ENCODE measurements around the gene DDX60. TPM values are rescaled to one million over a fixed set of nuclear protein-coding genes. Genes with fewer than 3 reads are reported as not detected.

DDX60 gene
- total RNA-seq, 1 experiment from 2014 or later = 2.7 TPM

GRCh38 chr4:168367065-168367464 lies 48.5 kb upstream of the DDX60 start:
- no peaks in the 10 kb centered on the region for H3K4me1 Mint-ChIP-seq
- peaks cover 7% of the 10 kb centered on the region for H3K36me3 Mint-ChIP-seq
- H3K9me3 Mint-ChIP-seq = peaks cover 29% of the 10 kb centered on the region
- TF ChIP-seq FOXP1 (CRISPR knock-in tag; IDR thresholded peaks at IDR 0.05; ENCODE audit: borderline replicate concordance) (no peak), CREB1 (CRISPR knock-in tag; IDR thresholded peaks at IDR 0.05) (no peak), IRF1 (CRISPR knock-in tag; IDR thresholded peaks at IDR 0.05) (no peak), ZNF423 (CRISPR knock-in tag; IDR thresholded peaks at IDR 0.05) (no peak), ZSCAN18 (CRISPR knock-in tag; IDR thresholded peaks at IDR 0.05) (no peak), SOX15 (CRISPR knock-in tag; IDR thresholded peaks at IDR 0.05) (no peak), ZBTB43 (CRISPR knock-in tag; IDR thresholded peaks at IDR 0.05) (no peak), E2F1 (CRISPR knock-in tag; IDR thresholded peaks at IDR 0.05) (no peak), FOXJ3 (CRISPR knock-in tag; IDR thresholded peaks at IDR 0.05; ENCODE audit: borderline replicate concordance) (no peak)
- ChIA-PET POLR2A (no interaction called here), CTCF (no interaction called here)
- H3K27me3 Mint-ChIP-seq (ENCODE audit: low read depth) = no peaks in the 10 kb centered on the region
- ATAC-seq (no peak), DNase-seq (ENCODE audit: low spot score) (no peak)
- no peak overlapping the region for H3K4me3 Mint-ChIP-seq
- no peak overlapping the region for H3K27ac Mint-ChIP-seq

GRCh38 chr4:168362025-168362401 lies 43.5 kb upstream of the DDX60 start:
- Mint-ChIP-seq H3K9me3 (peaks cover 10% of the 10 kb centered on the region; the same call in 1 of the 2 replicates), H3K27me3 (ENCODE audit: low read depth) (no peaks in the 10 kb centered on the region), H3K4me3 (no peak overlapping the region), H3K4me1 (no peaks in the 10 kb centered on the region), H3K36me3 (no peaks in the 10 kb centered on the region), H3K27ac (no peak overlapping the region)
- no peak for DNase-seq (ENCODE audit: low spot score)
- ChIA-PET POLR2A (interaction anchor here (0.9 kb wide), 1 partner anchor 15 kb away, joined by 3 read pairs; no protein-coding TSS in a partner anchor), CTCF (no interaction called here)
- TF ChIP-seq ZNF317 (CRISPR knock-in tag; IDR thresholded peaks at IDR 0.05; ENCODE audit: borderline replicate concordance, low read depth) = no peak
- ATAC-seq = no peak

- no peak for ATAC-seq
- POLR2A ChIA-PET = interaction anchor here (0.9 kb wide), 1 partner anchor 15 kb away, joined by 3 read pairs; no protein-coding TSS in a partner anchor
Observed at GRCh38 chr4:168361365-168362024, 42.9 kb upstream of the DDX60 start.

More at GRCh38 chr4:168361365-168362024, 42.9 kb upstream of the DDX60 start:
- Mint-ChIP-seq H3K4me3 (no peak overlapping the region), H3K27ac (no peak overlapping the region), H3K4me1 (no peaks in the 10 kb centered on the region), H3K36me3 (no peaks in the 10 kb centered on the region), H3K9me3 (peaks cover 9% of the 10 kb centered on the region; the same call in 1 of the 2 replicates), H3K27me3 (ENCODE audit: low read depth) (no peaks in the 10 kb centered on the region)
- CTCF ChIA-PET = no interaction called here
- no peak for DNase-seq (ENCODE audit: low spot score)
- TF ChIP-seq TCF7 (CRISPR knock-in tag; IDR thresholded peaks at IDR 0.05; ENCODE audit: low read depth) = no peak
- TF ChIP-seq FOXP1 (CRISPR knock-in tag; IDR thresholded peaks at IDR 0.05; ENCODE audit: borderline replicate concordance) = no peak
- no peak for TF ChIP-seq E2F4 (CRISPR knock-in tag; IDR thresholded peaks at IDR 0.05; ENCODE audit: borderline replicate concordance, low read depth)
- no peak for TF ChIP-seq IRF1 (CRISPR knock-in tag; IDR thresholded peaks at IDR 0.05)
